Duodenal mucosa (tissue), 2 donors: Measurements from ENCODE around the gene PLEKHN1.
A peak's percentile ranks its signal among the peaks of the same experiment; 100 is the strongest.
"Not testable (repeated sequence)": the region's sequence is repeated elsewhere in the genome, so short reads cannot be mapped to it uniquely, and the experiment has no call there.

Experiments
- H3K27ac ChIP-seq: one replicate; pipeline ENCODE4 v1.7.0; 2013; ENCODE audit warnings: low read depth, low read length
- H3K27me3 ChIP-seq, 2 donors: one replicate each; pipeline ENCODE4 v1.7.0; 2013; ENCODE audit warnings: low read length in 2 of 2, control low read depth in 1 of 2; ENCODE audit not compliant: insufficient read depth in 2 of 2, control insufficient read depth in 1 of 2
- H3K36me3 ChIP-seq, 2 donors: one replicate each; pipeline ENCODE4 v1.7.0; 2013; ENCODE audit warnings: low read length in 2 of 2, control low read depth in 1 of 2; ENCODE audit not compliant: insufficient read depth in 2 of 2, control insufficient read depth in 1 of 2
- H3K4me1 ChIP-seq, 2 donors: one replicate each; pipeline ENCODE4 v1.7.0; 2013; ENCODE audit warnings: low read length in 2 of 2, control low read depth in 1 of 2; ENCODE audit not compliant: insufficient read depth in 2 of 2, control insufficient read depth in 1 of 2
- H3K4me3 ChIP-seq, 2 donors: one replicate each; pipeline ENCODE4 v1.7.0; 2013; ENCODE audit warnings: low read length in 2 of 2, low read depth in 1 of 2
- H3K9ac ChIP-seq, 2 donors: one replicate each; pipeline ENCODE4 v1.7.0; 2013; ENCODE audit warnings: low read length in 2 of 2, low read depth in 1 of 2
- H3K9me3 ChIP-seq, 2 donors: one replicate each; pipeline ENCODE4 v1.7.0; 2013; ENCODE audit warnings: low read length in 2 of 2, control low read depth in 1 of 2; ENCODE audit not compliant: control insufficient read depth in 1 of 2

PLEKHN1 gene

GRCh38 chr1:1013105-1013921, 47.0 kb downstream of the PLEKHN1 start, which contains the start of gene ISG15:
TSS of gene ISG15 (plus strand) at chr1:1013497. CDS start at chr1:1013574, 77 bp downstream.
- Histone ChIP-seq H3K4me3 (peak within 1 kb of the TSS; percentile 65 to 77), H3K27me3 (no peaks in the 10 kb centered on the region), H3K36me3 (no peaks in the 10 kb centered on the region), H3K9me3 (no peaks in the 10 kb centered on the region), H3K27ac (peak within 1 kb of the TSS; percentile 86), H3K9ac (peak within 1 kb of the TSS; percentile 90 to 93), H3K4me1 (peaks cover 6 to 13% of the 10 kb centered on the region in 2 donors)

GRCh38 chr1:1013922-1014648, 47.8 kb downstream of the PLEKHN1 start:
- Histone ChIP-seq H3K9ac (peak overlapping the region; percentile 90 to 93), H3K4me3 (peak overlapping the region; percentile 65 to 77), H3K4me1 (peaks cover 6 to 13% of the 10 kb centered on the region in 2 donors), H3K36me3 (no peaks in the 10 kb centered on the region), H3K27ac (peak overlapping the region; percentile 86), H3K27me3 (no peaks in the 10 kb centered on the region), H3K9me3 (no peaks in the 10 kb centered on the region)

GRCh38 chr1:1014799-1015681, 48.8 kb downstream of the PLEKHN1 start:
- Histone ChIP-seq H3K9me3 (no peaks in the 10 kb centered on the region), H3K4me3 (no peak overlapping the region), H3K27ac (no peak overlapping the region), H3K4me1 (peaks cover 6 to 13% of the 10 kb centered on the region in 2 donors), H3K36me3 (no peaks in the 10 kb centered on the region), H3K27me3 (no peaks in the 10 kb centered on the region), H3K9ac (peak overlapping the region in 1 of 2 donors; percentile 90)

GRCh38 chr1:1017397-1018320, 51.4 kb downstream of the PLEKHN1 start:
- H3K4me1 ChIP-seq: peaks cover 15 to 19% of the 10 kb centered on the region in 2 donors
- H3K27ac ChIP-seq, H3K27me3 ChIP-seq, H3K36me3 ChIP-seq, H3K9me3 ChIP-seq, H3K4me3 ChIP-seq, H3K9ac ChIP-seq: not testable (repeated sequence)

GRCh38 chr1:1018321-1018685, 52.0 kb downstream of the PLEKHN1 start:
- H3K9ac ChIP-seq, H3K36me3 ChIP-seq, H3K9me3 ChIP-seq, H3K4me3 ChIP-seq, H3K27ac ChIP-seq, H3K27me3 ChIP-seq: not testable (repeated sequence)
- H3K4me1 ChIP-seq: peaks cover 15 to 19% of the 10 kb centered on the region in 2 donors

- Histone ChIP-seq H3K27ac (peak overlapping the region; percentile 56), H3K27me3 (peaks cover 0 to 4% of the 10 kb centered on the region in 2 donors), H3K4me3 (peak overlapping the region; percentile 22 to 54), H3K9me3 (no peaks in the 10 kb centered on the region), H3K36me3 (no peaks in the 10 kb centered on the region), H3K4me1 (peaks cover 9 to 10% of the 10 kb centered on the region in 2 donors), H3K9ac (no peak overlapping the region)
Observed at GRCh38 chr1:1019122-1019999, 53.1 kb downstream of the PLEKHN1 start.

GRCh38 chr1:1020000-1020404, 53.7 kb downstream of the PLEKHN1 start, which contains the start of gene AGRN:
TSS of gene AGRN (plus strand) at chr1:1020120. CDS start at chr1:1020173, 53 bp downstream.
- Histone ChIP-seq H3K36me3 (no peaks in the 10 kb centered on the region), H3K4me1 (peaks cover 7 to 9% of the 10 kb centered on the region in 2 donors), H3K27ac (peak within 1 kb of the TSS; percentile 56), H3K9me3 (no peaks in the 10 kb centered on the region), H3K9ac (no peak within 1 kb of the TSS), H3K4me3 (peak within 1 kb of the TSS; percentile 22 to 62), H3K27me3 (peaks cover 0 to 4% of the 10 kb centered on the region in 2 donors)

- H3K27ac ChIP-seq: no peak overlapping the region
Observed at GRCh38 chr1:1020415-1021009, 54.2 kb downstream of the PLEKHN1 start.

More at GRCh38 chr1:1020415-1021009, 54.2 kb downstream of the PLEKHN1 start:
- H3K9me3 ChIP-seq: no peaks in the 10 kb centered on the region
- peak overlapping the region in 1 of 2 donors; percentile 62 for H3K4me3 ChIP-seq
- H3K27me3 ChIP-seq: peaks cover 0 to 4% of the 10 kb centered on the region in 2 donors
- peaks cover 7 to 9% of the 10 kb centered on the region in 2 donors for H3K4me1 ChIP-seq
- no peak overlapping the region for H3K9ac ChIP-seq
- no peaks in the 10 kb centered on the region for H3K36me3 ChIP-seq
